K562 (cell line): ENCODE data around the gene COASY. TPM values are rescaled to one million over a fixed set of nuclear protein-coding genes. Genes with fewer than 3 reads are reported as not detected.

Source experiments
- DNMT1 ChIP-seq: fragments of 450-650 bp; IDR thresholded peaks from 2 replicates; pipeline ENCODE4 v1.6.1; 2016; ENCODE audit warnings: antibody characterized with exemption, mild to moderate bottlenecking
- IFI16 ChIP-seq: fragments of 250-450 bp; sonication (Bioruptor Pico); IDR thresholded peaks from 2 replicates; pipeline ENCODE4 v2.1.2; 2022; ENCODE audit warnings: mild to moderate bottlenecking, inconsistent platforms
- IRF2 ChIP-seq: sonication (generic); formaldehyde crosslinking; IDR thresholded peaks from 2 replicates; pipeline ENCODE4 v1.8.1; 2022; ENCODE audit warnings: mild to moderate bottlenecking, missing genetic modification reagents
- NRF1 ChIP-seq, 2 experiments: fragments of 450-650 bp; IDR thresholded peaks in 1 of 2; conservative IDR thresholded peaks in 1 of 2; 2 replicates each; pipeline ENCODE4 v1.6.1; 2014; ENCODE audit warnings: mild to moderate bottlenecking in 2 of 2
- PYGO2 ChIP-seq: fragments of 450-650 bp; IDR thresholded peaks from 2 replicates; pipeline ENCODE4 v1.6.1; 2016; ENCODE audit warnings: mild to moderate bottlenecking, missing genetic modification characterization, moderate library complexity, missing compliant biosample characterization
- RB1 ChIP-seq: fragments of 450-650 bp; IDR thresholded peaks from 2 replicates; pipeline ENCODE4 v1.6.1; 2017; ENCODE audit warnings: low read depth, mild to moderate bottlenecking
- RBM34 ChIP-seq: fragments of 200-400 bp; formaldehyde crosslinking; IDR thresholded peaks from 2 replicates; pipeline ENCODE4 v1.6.1; 2018; ENCODE audit warnings: low read length, borderline replicate concordance; ENCODE audit not compliant: insufficient read depth
- RUNX1 ChIP-seq: sonication (generic); IDR thresholded peaks from 2 replicates; pipeline ENCODE4 v1.6.1; 2016; ENCODE audit warnings: antibody characterized with exemption, low read depth
- SNIP1 ChIP-seq: fragments of 450-650 bp; IDR thresholded peaks from 2 replicates; pipeline ENCODE4 v1.7.1; 2017; ENCODE audit warnings: low read depth, mild to moderate bottlenecking
- ZC3H11A ChIP-seq: IDR thresholded peaks from 2 replicates; pipeline ENCODE4 v1.6.1; 2012; ENCODE audit warnings: low read depth, low read length, improper control_type of control experiment
- ZNF444 ChIP-seq: fragments of 250-450 bp; sonication (Bioruptor Pico); IDR thresholded peaks from 2 replicates; pipeline ENCODE4 v1.4.0; 2020; ENCODE audit warnings: mild to moderate bottlenecking, moderate library complexity
- ZSCAN32 ChIP-seq: fragments of 450-650 bp; formaldehyde crosslinking; IDR thresholded peaks from 2 replicates; pipeline ENCODE4 v1.4.0; 2020; ENCODE audit warnings: mild to moderate bottlenecking, moderate library complexity
- polyA plus RNA-seq, 8 experiments: library from polyadenylated mRNA; depleted of rRNA in 4 of 8; stranded (reverse) in 5 of 8; unstranded in 3 of 8; fragments of >200 nt; fragmentation: Nextera tagmentation in 2 of 8; fragmentation: Illumina TruSeq in 1 of 8; extraction: Ambion mirVana in 2 of 8; extraction: Trizol in 1 of 8; gene quantifications; 2 replicates each; pipeline versions ENCODE4 v1.2.1 to v1.2.3, GENCODE V29; 2011 to 2014; ENCODE audit warnings: inconsistent platforms in 1 of 8, missing spikeins in 1 of 8
- total RNA-seq, 7 experiments: library from RNA; depleted of rRNA in 6 of 7; stranded (reverse); fragments of >200 nt in 6 of 7; fragmentation: Illumina TruSeq in 2 of 7; extraction: Trizol in 2 of 7; gene quantifications; 2 replicates each; pipeline versions ENCODE4 v1.2.1 to v1.2.3, GENCODE V29; 2011 to 2021; ENCODE audit warnings: low replicate concordance in 1 of 7
- TF ChIP-seq, protein P1 (sequence below): fragments of 250-450 bp; sonication (Bioruptor Pico); IDR thresholded peaks from 2 replicates; pipeline ENCODE4 v1.8.0; 2021; ENCODE audit warnings: borderline replicate concordance, mild to moderate bottlenecking, moderate library complexity; ENCODE audit not compliant: poor library complexity, severe bottlenecking
- TF ChIP-seq, protein P2 (sequence below): fragments of 450-650 bp; IDR thresholded peaks from 2 replicates; pipeline ENCODE4 v1.6.1; 2016; ENCODE audit warnings: low read depth
- TF ChIP-seq, protein P3 (sequence below): fragments of 250-450 bp; sonication (Bioruptor Pico); IDR thresholded peaks from 2 replicates; pipeline ENCODE4 v1.4.0; 2020; ENCODE audit warnings: borderline replicate concordance
- TF ChIP-seq, protein P4 (sequence below): fragments of 200-800 bp; sonication (Bioruptor generic); IDR thresholded peaks from 2 replicates; pipeline ENCODE4 v1.6.1; 2017; ENCODE audit warnings: missing genetic modification characterization, missing compliant biosample characterization

COASY gene
- total and polyA plus RNA-seq, 9 of the 15 experiments (the other 6 are each of a cell fraction or from before 2014, with no cell fraction given), result 25.4 to 175 (median 62.3) TPM

DNA sequence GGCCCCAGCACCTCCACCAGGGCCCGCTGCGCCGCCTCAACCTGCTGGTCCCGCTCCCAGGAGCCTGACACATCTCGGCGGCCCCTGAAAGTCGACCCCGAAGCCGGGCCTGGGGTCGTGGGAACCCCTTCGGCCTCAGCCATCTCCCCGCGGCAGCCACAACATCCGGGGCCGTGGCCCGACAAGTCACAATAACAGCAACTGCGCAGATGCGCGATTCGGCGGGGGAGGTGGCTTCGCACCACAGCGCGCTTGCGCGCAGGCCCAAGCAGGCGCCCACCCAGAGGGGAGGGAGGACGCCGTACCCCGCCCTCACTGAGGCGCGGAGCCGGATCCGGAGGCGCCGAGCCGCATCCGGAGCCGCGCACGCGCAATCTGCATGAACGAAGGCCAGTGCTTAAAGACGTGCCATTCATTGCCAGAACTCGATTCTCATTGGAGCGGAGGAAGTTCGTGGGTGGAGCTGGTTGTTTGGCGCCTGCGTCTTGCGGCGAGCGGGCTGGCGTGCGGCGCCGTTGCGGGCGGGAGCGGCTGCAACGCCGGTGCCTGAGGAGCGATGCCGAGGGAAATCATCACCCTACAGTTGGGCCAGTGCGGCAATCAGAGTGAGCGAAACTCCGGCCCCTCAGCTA is 47.4 kb downstream of the COASY start, which contains the start of the genes RETREG3 and TUBG1 (continued):
- no peak for TF ChIP-seq DNMT1
- TF ChIP-seq ZC3H11A, result no peak
- TF ChIP-seq, protein P1, sequence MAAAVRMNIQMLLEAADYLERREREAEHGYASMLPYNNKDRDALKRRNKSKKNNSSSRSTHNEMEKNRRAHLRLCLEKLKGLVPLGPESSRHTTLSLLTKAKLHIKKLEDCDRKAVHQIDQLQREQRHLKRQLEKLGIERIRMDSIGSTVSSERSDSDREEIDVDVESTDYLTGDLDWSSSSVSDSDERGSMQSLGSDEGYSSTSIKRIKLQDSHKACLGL (CRISPR knock-in tag), result no peak
- TF ChIP-seq IRF2 (CRISPR knock-in tag), result no peak
- TF ChIP-seq, protein P2, sequence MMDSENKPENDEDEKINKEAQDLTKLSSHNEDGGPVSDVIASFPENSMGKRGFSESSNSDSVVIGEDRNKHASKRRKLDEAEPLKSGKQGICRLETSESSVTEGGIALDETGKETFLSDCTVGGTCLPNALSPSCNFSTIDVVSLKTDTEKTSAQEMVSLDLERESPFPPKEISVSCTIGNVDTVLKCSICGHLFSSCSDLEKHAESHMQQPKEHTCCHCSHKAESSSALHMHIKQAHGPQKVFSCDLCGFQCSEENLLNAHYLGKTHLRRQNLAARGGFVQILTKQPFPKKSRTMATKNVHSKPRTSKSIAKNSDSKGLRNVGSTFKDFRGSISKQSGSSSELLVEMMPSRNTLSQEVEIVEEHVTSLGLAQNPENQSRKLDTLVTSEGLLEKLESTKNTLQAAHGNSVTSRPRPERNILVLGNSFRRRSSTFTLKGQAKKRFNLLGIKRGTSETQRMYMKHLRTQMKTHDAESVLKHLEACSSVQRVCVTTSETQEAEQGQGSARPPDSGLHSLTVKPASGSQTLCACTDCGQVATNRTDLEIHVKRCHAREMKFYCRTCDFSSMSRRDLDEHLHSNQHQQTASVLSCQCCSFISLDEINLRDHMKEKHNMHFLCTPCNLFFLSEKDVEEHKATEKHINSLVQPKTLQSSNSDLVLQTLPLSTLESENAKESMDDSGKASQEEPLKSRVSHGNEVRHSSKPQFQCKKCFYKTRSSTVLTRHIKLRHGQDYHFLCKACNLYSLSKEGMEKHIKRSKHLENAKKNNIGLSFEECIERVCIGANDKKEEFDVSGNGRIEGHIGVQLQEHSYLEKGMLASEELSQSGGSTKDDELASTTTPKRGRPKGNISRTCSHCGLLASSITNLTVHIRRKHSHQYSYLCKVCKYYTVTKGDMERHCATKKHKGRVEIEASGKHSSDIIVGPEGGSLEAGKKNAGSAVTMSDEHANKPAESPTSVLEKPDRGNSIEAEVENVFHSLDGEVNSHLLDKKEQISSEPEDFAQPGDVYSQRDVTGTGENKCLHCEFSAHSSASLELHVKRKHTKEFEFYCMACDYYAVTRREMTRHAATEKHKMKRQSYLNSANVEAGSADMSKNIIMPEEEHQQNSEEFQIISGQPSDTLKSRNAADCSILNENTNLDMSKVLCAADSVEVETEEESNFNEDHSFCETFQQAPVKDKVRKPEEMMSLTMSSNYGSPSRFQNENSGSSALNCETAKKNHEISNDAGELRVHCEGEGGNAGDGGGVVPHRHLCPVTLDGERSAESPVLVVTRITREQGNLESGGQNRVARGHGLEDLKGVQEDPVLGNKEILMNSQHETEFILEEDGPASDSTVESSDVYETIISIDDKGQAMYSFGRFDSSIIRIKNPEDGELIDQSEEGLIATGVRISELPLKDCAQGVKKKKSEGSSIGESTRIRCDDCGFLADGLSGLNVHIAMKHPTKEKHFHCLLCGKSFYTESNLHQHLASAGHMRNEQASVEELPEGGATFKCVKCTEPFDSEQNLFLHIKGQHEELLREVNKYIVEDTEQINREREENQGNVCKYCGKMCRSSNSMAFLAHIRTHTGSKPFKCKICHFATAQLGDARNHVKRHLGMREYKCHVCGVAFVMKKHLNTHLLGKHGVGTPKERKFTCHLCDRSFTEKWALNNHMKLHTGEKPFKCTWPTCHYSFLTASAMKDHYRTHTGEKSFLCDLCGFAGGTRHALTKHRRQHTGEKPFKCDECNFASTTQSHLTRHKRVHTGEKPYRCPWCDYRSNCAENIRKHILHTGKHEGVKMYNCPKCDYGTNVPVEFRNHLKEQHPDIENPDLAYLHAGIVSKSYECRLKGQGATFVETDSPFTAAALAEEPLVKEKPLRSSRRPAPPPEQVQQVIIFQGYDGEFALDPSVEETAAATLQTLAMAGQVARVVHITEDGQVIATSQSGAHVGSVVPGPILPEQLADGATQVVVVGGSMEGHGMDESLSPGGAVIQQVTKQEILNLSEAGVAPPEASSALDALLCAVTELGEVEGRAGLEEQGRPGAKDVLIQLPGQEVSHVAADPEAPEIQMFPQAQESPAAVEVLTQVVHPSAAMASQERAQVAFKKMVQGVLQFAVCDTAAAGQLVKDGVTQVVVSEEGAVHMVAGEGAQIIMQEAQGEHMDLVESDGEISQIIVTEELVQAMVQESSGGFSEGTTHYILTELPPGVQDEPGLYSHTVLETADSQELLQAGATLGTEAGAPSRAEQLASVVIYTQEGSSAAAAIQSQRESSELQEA, result no peak
- peak; percentile 40; the same call in 1 of the 2 replicates for TF ChIP-seq RBM34
- no peak for TF ChIP-seq PYGO2 (tag)
- TF ChIP-seq, protein P3, sequence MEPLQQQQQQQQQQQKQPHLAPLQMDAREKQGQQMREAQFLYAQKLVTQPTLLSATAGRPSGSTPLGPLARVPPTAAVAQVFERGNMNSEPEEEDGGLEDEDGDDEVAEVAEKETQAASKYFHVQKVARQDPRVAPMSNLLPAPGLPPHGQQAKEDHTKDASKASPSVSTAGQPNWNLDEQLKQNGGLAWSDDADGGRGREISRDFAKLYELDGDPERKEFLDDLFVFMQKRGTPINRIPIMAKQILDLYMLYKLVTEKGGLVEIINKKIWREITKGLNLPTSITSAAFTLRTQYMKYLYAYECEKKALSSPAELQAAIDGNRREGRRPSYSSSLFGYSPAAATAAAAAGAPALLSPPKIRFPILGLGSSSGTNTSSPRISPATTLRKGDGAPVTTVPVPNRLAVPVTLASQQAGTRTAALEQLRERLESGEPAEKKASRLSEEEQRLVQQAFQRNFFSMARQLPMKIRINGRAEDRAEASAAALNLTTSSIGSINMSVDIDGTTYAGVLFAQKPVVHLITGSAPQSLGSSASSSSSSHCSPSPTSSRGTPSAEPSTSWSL (CRISPR knock-in tag), result peak; percentile 31; the same call in 1 of the 2 replicates
- peak; percentile 99 for TF ChIP-seq NRF1 (conservative IDR thresholded peaks at IDR 0.05 in 1 of 2, IDR thresholded peaks at IDR 0.05 in 1 of 2)
- TF ChIP-seq RUNX1, result no peak
- TF ChIP-seq, protein P4, sequence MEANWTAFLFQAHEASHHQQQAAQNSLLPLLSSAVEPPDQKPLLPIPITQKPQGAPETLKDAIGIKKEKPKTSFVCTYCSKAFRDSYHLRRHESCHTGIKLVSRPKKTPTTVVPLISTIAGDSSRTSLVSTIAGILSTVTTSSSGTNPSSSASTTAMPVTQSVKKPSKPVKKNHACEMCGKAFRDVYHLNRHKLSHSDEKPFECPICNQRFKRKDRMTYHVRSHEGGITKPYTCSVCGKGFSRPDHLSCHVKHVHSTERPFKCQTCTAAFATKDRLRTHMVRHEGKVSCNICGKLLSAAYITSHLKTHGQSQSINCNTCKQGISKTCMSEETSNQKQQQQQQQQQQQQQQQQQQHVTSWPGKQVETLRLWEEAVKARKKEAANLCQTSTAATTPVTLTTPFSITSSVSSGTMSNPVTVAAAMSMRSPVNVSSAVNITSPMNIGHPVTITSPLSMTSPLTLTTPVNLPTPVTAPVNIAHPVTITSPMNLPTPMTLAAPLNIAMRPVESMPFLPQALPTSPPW (CRISPR knock-in tag), result peak; percentile 83
- TF ChIP-seq IFI16 (CRISPR knock-in tag), result no peak
- TF ChIP-seq SNIP1, result no peak
- no peak for TF ChIP-seq ZNF444
- no peak for TF ChIP-seq ZSCAN32
- TF ChIP-seq RB1, result peak; percentile 79
